Activated T-cell treated with anti-CD3 and anti-CD28 coated beads, Interleukin-2, amount 50 U/mL, for 24 hours (primary cell): ENCODE measurements around the gene JUNB.

ENCODE experiments used
- DNase-seq: peaks from one replicate; pipeline ENCODE4 v3.0.0-alpha.2; 2020
- H3K27ac Mint-ChIP-seq: 2 replicates; pipeline ENCODE4 v1.8.0; 2020; ENCODE audit warnings: mild to moderate bottlenecking, mixed read lengths
- H3K27me3 Mint-ChIP-seq: 2 replicates; pipeline ENCODE4 v1.8.0; 2020; ENCODE audit warnings: mixed read lengths
- H3K36me3 Mint-ChIP-seq: 2 replicates; pipeline ENCODE4 v1.8.0; 2020; ENCODE audit warnings: low read depth, mixed read lengths
- H3K4me1 Mint-ChIP-seq: 2 replicates; pipeline ENCODE4 v1.8.0; 2020; ENCODE audit warnings: low read depth, mixed read lengths
- H3K4me3 Mint-ChIP-seq: 2 replicates; pipeline ENCODE4 v1.8.0; 2020; ENCODE audit warnings: mild to moderate bottlenecking, moderate library complexity, mixed read lengths
- H3K9me3 Mint-ChIP-seq: 2 replicates; pipeline ENCODE4 v1.8.0; 2020; ENCODE audit warnings: mixed read lengths

Gene JUNB

DNA sequence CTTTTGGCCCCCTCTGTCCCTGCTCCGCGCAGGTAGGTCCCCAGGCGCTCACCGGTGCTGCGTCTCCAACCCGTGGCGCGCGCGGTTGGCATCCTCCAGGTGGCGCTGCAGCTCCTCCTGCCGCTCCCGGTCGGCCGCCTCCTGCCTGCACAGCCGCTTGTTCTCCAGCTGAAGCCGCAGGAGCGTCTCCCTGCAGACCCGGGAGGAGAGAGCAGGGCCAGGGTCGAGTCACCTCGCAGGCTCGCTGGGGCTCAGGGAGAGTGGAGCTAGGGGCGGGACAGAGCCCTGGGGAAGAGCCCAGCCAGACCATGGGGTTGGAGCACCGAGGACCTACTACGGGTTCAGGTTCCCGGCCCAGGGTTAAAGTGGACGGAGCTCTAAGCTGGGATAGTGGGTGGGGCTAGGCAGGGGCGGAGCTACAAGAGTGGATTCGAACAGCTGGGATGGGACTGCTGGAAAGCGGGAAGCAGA lies 25.2 kb upstream of the JUNB start:
- no peak overlapping the region for H3K27ac Mint-ChIP-seq
- peaks cover 8% of the 10 kb centered on the region for H3K4me1 Mint-ChIP-seq
- peak overlapping the region; percentile 53 for H3K4me3 Mint-ChIP-seq
- no peaks in the 10 kb centered on the region for H3K27me3 Mint-ChIP-seq
- peaks cover 8% of the 10 kb centered on the region for H3K36me3 Mint-ChIP-seq
- H3K9me3 Mint-ChIP-seq = no peaks in the 10 kb centered on the region
- peak; percentile 91 for DNase-seq

- Mint-ChIP-seq H3K27me3 (no peaks in the 10 kb centered on the region), H3K9me3 (no peaks in the 10 kb centered on the region), H3K4me1 (peaks cover 8% of the 10 kb centered on the region), H3K27ac (no peak overlapping the region), H3K36me3 (peaks cover 8% of the 10 kb centered on the region), H3K4me3 (no peak overlapping the region)
- DNase-seq = no peak
Observed at GRCh38 chr19:12767150-12767549, 24.1 kb upstream of the JUNB start.

- H3K9me3 Mint-ChIP-seq = no peaks in the 10 kb centered on the region
- DNase-seq = no peak
- peaks cover 8% of the 10 kb centered on the region for H3K36me3 Mint-ChIP-seq
- no peak overlapping the region for H3K27ac Mint-ChIP-seq
- no peak overlapping the region for H3K4me3 Mint-ChIP-seq
- H3K4me1 Mint-ChIP-seq = peaks cover 8% of the 10 kb centered on the region
- H3K27me3 Mint-ChIP-seq = no peaks in the 10 kb centered on the region
Observed at GRCh38 chr19:12767666-12768065, 23.6 kb upstream of the JUNB start.

GRCh38 chr19:12769689-12770088 lies 21.6 kb upstream of the JUNB start:
- Mint-ChIP-seq H3K9me3 (no peaks in the 10 kb centered on the region), H3K27me3 (no peaks in the 10 kb centered on the region), H3K4me1 (peaks cover 19% of the 10 kb centered on the region), H3K4me3 (peak overlapping the region; percentile 26), H3K36me3 (peaks cover 2% of the 10 kb centered on the region), H3K27ac (no peak overlapping the region)
- peak; percentile 67 for DNase-seq

DNA sequence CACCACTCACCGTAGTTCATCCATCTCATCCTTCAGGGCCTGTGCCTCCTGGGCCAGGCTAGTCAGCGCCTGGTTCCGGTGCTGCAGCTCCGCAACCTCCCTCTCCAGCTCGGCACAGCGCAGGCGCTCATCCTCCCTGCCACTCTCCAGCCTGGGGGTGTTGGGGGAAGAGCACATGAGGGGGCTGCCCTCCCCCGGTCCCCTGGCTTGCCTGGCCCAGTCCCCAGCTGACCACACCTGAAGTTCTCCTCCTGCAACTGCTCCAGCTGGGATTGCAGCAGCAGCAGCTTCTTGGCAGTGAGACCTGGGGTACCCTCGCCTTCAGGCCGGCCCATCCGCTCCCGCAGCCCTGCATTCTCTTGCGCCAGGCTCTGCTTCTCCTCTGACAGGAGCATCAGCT lies 20.4 kb upstream of the JUNB start:
- DNase-seq = no peak
- Mint-ChIP-seq H3K4me1 (peaks cover 22% of the 10 kb centered on the region), H3K27ac (no peak overlapping the region)

GRCh38 chr19:12772323-12772722 lies 19.0 kb upstream of the JUNB start:
- no peak for DNase-seq
- Mint-ChIP-seq H3K36me3 (no peaks in the 10 kb centered on the region), H3K9me3 (no peaks in the 10 kb centered on the region), H3K4me3 (no peak overlapping the region), H3K27me3 (no peaks in the 10 kb centered on the region), H3K27ac (no peak overlapping the region), H3K4me1 (peaks cover 24% of the 10 kb centered on the region)

More for the DNA sequence above, 20.4 kb upstream of the JUNB start:
- H3K27me3 Mint-ChIP-seq = no peaks in the 10 kb centered on the region
- no peaks in the 10 kb centered on the region for H3K9me3 Mint-ChIP-seq
- H3K36me3 Mint-ChIP-seq = no peaks in the 10 kb centered on the region
- no peak overlapping the region for H3K4me3 Mint-ChIP-seq

GRCh38 chr19:12773571-12773970 lies 17.7 kb upstream of the JUNB start:
- DNase-seq = no peak

DNA sequence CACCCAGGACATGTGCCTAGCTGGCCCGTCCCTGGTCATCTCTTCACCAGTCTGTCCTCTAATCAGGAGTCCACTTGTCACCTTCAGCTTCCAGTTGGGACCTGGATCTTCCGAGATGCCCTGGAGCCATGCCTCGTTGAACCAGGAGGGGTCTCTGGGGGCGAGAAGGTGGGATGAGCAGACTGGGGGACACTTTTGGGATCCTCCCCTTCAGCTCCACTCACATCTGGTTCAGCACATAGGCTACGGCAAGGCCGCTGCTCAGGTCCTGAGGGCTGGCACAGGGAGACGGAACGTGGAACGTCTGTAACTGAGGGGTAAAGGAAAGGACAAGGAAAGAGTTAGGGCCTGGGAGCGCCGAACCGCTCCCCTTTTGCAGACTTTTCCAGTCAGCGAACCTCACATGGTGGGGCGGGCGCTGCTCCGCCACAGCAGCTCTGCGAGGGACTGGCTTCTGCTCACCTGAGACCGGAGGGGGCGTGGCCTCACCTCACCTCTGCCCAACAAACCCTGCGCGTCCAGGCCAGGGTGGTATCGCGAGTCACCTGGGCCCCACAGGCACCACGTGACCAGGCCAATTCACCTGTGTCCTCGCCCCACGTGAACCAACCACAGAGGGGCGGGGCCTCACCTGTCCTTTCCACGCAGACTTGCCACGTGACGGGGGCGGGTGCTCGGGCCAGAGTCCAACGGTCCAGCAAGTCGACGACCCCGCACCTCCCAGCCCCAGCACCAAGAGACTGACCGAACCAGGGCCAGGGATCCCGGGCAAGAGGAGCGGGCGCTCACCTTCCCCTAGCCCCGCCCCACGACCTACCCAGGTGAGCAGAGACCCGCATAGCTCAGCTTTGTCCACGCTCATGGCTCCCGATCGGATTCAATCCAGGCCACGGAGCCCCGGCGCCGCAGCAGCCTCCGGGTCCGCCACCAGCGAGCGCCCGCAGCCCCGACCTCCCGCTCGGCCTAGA lies 16.4 kb upstream of the JUNB start, which contains the start of gene HOOK2:
HOOK2 (minus strand) TSS at position 965 of the 968 bp plus-strand sequence; CDS start at position 862, 103 bp downstream.
- H3K9me3 Mint-ChIP-seq = no peaks in the 10 kb centered on the region
- DNase-seq = peak; percentile 49
- no peaks in the 10 kb centered on the region for H3K36me3 Mint-ChIP-seq
- H3K4me1 Mint-ChIP-seq = peaks cover 44% of the 10 kb centered on the region
- H3K27me3 Mint-ChIP-seq = no peaks in the 10 kb centered on the region
- peak within 1 kb of the TSS; percentile 87 for H3K27ac Mint-ChIP-seq
- peak within 1 kb of the TSS; percentile 76 for H3K4me3 Mint-ChIP-seq

More at GRCh38 chr19:12773571-12773970, 17.7 kb upstream of the JUNB start:
- H3K27me3 Mint-ChIP-seq = no peaks in the 10 kb centered on the region
- H3K36me3 Mint-ChIP-seq = no peaks in the 10 kb centered on the region
- peaks cover 34% of the 10 kb centered on the region for H3K4me1 Mint-ChIP-seq
- H3K27ac Mint-ChIP-seq = no peak overlapping the region
- no peaks in the 10 kb centered on the region for H3K9me3 Mint-ChIP-seq
- no peak overlapping the region for H3K4me3 Mint-ChIP-seq

DNA sequence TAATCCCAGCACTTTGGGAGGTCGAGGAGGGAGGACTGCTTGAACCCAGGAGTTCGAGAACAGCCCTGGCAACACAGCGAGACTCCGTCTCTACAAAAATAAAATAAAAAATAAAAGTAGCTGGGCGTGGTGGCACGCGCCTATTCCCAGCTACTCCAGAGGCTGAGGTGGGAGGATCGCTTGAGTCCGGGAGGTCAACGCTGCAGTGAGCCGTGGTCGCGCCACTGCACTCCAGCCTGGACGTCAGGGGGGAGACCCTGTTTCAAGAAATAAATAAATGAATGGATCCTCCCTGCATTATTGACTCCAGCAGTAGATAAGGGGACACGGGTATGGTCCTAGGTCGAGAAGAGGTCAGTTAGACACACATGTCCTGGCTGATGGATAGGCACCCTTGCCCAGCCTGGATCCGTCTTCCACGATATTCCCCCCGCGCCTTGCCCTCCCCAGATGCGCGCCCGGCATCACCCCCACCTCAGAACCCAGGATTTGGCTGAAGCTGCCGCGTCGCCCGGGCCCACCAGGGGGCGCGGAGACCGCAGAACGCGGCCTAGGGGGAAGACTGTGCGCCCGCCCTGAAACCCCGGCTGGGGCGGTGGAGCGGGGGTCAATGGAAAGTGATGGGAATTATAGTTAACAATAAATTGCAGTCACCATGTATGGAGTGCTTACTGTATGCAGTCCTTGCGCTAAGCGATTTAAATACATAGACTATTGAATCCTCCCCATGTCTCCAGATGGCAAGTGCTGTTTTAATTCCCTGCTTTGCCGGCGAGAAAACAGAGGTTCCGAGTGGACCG lies 13.9 kb upstream of the JUNB start:
- H3K4me1 Mint-ChIP-seq = peaks cover 55% of the 10 kb centered on the region

DNA sequence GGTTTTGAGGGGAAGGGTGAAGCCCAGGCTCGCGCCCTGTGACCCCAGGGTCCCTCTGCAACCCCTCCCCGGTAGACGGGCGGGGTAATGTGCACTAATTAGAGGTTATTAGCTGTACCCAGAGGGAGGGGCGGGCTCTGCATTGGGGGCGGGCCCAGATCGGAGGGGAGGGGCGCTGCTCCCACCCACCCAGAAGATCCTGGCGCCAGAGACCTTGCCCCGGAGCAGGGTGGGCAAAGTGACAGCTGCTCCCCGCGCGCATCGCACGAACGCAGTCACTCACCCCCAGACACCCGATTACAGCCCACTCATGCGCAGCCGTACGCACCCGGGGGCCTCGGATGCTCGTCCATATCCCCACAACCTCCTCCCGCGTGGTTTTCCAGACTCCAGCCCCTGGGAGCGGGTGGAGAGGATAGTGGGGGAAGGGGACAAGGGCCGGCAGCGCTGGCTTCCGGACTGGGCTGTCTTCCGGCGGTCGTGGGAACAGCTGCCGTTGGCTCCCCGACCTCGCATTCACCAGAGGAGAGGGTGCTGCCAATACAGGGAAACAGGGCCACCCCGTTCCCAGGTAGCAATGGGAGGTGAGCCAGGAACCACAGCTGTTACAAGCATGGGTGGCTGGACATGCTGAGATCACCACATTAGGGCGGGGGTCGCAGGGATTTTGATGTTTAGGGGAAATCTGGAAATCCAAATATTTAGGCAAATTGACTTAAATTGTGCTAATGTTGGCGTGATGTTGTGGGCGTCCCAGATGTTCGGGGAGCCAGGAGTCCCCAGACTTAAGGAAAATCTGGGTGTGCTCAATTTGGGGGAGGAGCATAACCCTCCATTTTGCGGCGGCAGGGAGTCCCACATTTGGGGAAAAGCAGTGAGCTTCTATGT lies 13.0 kb upstream of the JUNB start:
- Mint-ChIP-seq H3K36me3 (no peaks in the 10 kb centered on the region), H3K9me3 (no peaks in the 10 kb centered on the region), H3K4me1 (peaks cover 58% of the 10 kb centered on the region), H3K27me3 (no peaks in the 10 kb centered on the region), H3K27ac (peak overlapping the region; percentile 92), H3K4me3 (peak overlapping the region; percentile 83)
- DNase-seq = peak; percentile 71

More for the DNA sequence above, 13.9 kb upstream of the JUNB start:
- H3K4me3 Mint-ChIP-seq = peak overlapping the region; percentile 83
- peak overlapping the region; percentile 92 for H3K27ac Mint-ChIP-seq
- no peaks in the 10 kb centered on the region for H3K36me3 Mint-ChIP-seq
- H3K27me3 Mint-ChIP-seq = no peaks in the 10 kb centered on the region
- DNase-seq = peak; percentile 92
- no peaks in the 10 kb centered on the region for H3K9me3 Mint-ChIP-seq

DNA sequence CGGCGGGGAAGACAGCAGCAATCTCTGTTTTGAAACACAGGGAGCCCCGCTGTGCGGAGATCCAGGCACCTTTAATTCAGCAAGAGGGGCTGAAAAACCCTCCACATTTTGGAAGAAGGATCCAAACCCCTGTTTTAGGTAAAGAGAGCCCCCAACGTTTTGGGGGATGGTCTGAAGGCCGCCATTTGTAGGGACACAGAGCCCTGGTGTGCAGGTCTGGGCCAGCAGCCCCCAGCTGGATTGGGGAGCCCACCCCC lies 12.5 kb upstream of the JUNB start:
- no peaks in the 10 kb centered on the region for H3K36me3 Mint-ChIP-seq
- H3K4me1 Mint-ChIP-seq = peaks cover 53% of the 10 kb centered on the region
- no peaks in the 10 kb centered on the region for H3K9me3 Mint-ChIP-seq
- H3K27ac Mint-ChIP-seq = peak overlapping the region; percentile 92
- DNase-seq = no peak
- no peaks in the 10 kb centered on the region for H3K27me3 Mint-ChIP-seq
- peak overlapping the region; percentile 83 for H3K4me3 Mint-ChIP-seq

GRCh38 chr19:12779162-12779993 lies 11.9 kb upstream of the JUNB start:
- Mint-ChIP-seq H3K4me1 (peaks cover 51% of the 10 kb centered on the region), H3K9me3 (no peaks in the 10 kb centered on the region), H3K4me3 (peak overlapping the region; percentile 83), H3K27me3 (no peaks in the 10 kb centered on the region), H3K27ac (peak overlapping the region; percentile 92), H3K36me3 (no peaks in the 10 kb centered on the region)
- DNase-seq = no peak

GRCh38 chr19:12782174-12782423 lies 9.2 kb upstream of the JUNB start:
- peak overlapping the region; percentile 76 for H3K4me3 Mint-ChIP-seq
- H3K36me3 Mint-ChIP-seq = no peaks in the 10 kb centered on the region
- H3K4me1 Mint-ChIP-seq = peaks cover 43% of the 10 kb centered on the region
- no peak overlapping the region for H3K27ac Mint-ChIP-seq
- no peak for DNase-seq
- no peaks in the 10 kb centered on the region for H3K9me3 Mint-ChIP-seq
- H3K27me3 Mint-ChIP-seq = no peaks in the 10 kb centered on the region
